ENCODE measurements around the gene STK32B. TPM values are rescaled to one million over a fixed set of nuclear protein-coding genes. Genes with fewer than 3 reads are reported as not detected.

The STK32B gene
- total RNA-seq, 1 experiment from 2014 or later = 1.1 TPM

DNA sequence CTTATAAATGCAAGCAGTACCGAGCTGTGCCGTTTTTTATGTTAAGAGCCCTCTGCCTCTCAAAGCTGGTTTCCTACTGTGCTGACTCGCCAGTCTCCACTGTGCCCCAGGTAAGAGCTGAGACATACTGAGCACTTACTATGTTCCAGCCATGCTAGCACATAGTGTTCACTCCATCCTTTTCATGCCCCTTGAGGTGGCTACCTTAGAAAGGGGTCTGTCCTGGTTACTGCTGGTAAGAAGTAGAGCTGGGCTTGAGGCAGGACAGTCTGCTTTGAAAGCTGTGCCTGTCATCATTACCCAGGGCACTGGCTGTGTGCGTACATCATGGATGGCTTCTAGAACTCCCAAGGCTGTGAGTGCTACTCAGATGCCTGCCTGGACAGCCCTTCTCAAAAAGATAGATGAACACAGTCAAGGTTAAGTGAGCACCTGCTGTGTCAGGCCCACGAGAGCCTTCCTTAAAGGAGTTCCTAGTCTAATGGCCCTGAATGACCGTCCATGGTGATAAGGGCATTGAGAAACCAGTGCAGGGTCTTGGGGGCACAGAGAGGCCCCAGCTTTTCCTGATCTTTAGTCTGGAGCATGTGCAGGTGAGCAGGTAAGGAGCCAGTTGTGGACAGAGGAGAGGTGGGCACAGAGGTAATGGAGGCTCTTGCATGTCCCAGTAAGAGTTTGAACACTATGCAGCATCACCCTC is 1.6 kb downstream of the STK32B start:
- Histone ChIP-seq H4K20me1 (ENCODE audit: low read length) (no peaks in the 10 kb centered on the region), H2AFZ (ENCODE audit: low read length) (no peak overlapping the region), H3K4me3 (ENCODE audit: low read length) (no peak overlapping the region), H3K9ac (ENCODE audit: low read length) (no peak overlapping the region), H3K79me2 (ENCODE audit: low read length) (no peaks in the 10 kb centered on the region), H3K36me3 (ENCODE audit: low read depth, low read length) (no peaks in the 10 kb centered on the region), H3K27ac (ENCODE audit: low read length) (no peak overlapping the region), H3K4me1 (ENCODE audit: insufficient read depth, low read length) (peaks cover 5% of the 10 kb centered on the region; the same call in 1 of the 2 replicates), H3K27me3 (ENCODE audit: low read length) (no peaks in the 10 kb centered on the region), H3K4me2 (ENCODE audit: low read length) (no peak overlapping the region), H3K9me3 (ENCODE audit: low read length) (no peaks in the 10 kb centered on the region), H3F3A (ENCODE audit: low read length, unreplicated experiment) (no peaks in the 10 kb centered on the region), H3K9me2 (replicated peaks; ENCODE audit: low read length) (no peaks in the 10 kb centered on the region)
- no TSS peak for BruUV-seq (replicated peaks)
- intact Hi-C loops (cut with micrococcal nuclease) = loop anchor here (5.0 kb wide), 1 partner anchor 56 kb away; no protein-coding TSS in a partner anchor
- POLR2A ChIA-PET (ENCODE audit: unreplicated experiment) = no interaction called here
- DNase-seq (peak; percentile 4), ATAC-seq (no peak)
- no peak for TF ChIP-seq EZH2phosphoT487 (IDR thresholded peaks at IDR 0.05; ENCODE audit: borderline replicate concordance, low read length)
- no peak for TF ChIP-seq CTCF (conservative IDR thresholded peaks at IDR 0.05; ENCODE audit: low read depth, low read length)
- TF ChIP-seq EZH2 (IDR thresholded peaks at IDR 0.05; ENCODE audit: low read length, unreplicated experiment) = no peak
- CTCF ChIA-PET = no interaction called here

DNA sequence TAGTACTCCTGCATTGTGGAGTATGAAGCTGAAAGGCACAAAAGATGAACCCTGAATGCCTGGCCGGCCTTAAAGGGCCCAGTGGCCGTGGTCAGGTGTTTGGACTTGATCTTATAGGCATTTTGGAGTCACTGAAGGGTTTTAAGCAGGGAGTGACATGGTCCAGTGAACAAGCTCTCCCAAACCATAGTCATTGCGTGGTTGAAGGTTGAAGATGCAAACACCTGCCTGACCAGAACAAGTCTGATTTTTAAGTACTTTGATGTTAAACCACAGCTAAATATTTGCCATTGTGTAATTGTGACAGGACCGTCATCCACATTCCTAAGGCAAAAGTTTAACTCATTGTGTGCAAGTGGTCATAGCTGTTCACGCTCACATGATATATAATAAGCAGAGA is 3.3 kb downstream of the STK32B start:
- CTCF ChIA-PET = no interaction called here
- no peak overlapping the region for H3K4me2 ChIP-seq (ENCODE audit: low read length)
- H3K79me2 ChIP-seq (ENCODE audit: low read length) = no peaks in the 10 kb centered on the region
- no peak for ATAC-seq
- TF ChIP-seq EZH2 (IDR thresholded peaks at IDR 0.05; ENCODE audit: low read length, unreplicated experiment) (no peak), EZH2phosphoT487 (IDR thresholded peaks at IDR 0.05; ENCODE audit: borderline replicate concordance, low read length) (no peak), CTCF (conservative IDR thresholded peaks at IDR 0.05; ENCODE audit: low read depth, low read length) (no peak)
- H3K27me3 ChIP-seq (ENCODE audit: low read length) = no peaks in the 10 kb centered on the region
- H4K20me1 ChIP-seq (ENCODE audit: low read length) = no peaks in the 10 kb centered on the region
- H3K36me3 ChIP-seq (ENCODE audit: low read depth, low read length) = no peaks in the 10 kb centered on the region
- intact Hi-C loops (cut with micrococcal nuclease) = loop anchor here (5.0 kb wide), 1 partner anchor 57 kb away; no protein-coding TSS in a partner anchor
- H3K9me3 ChIP-seq (ENCODE audit: low read length) = no peaks in the 10 kb centered on the region
- no TSS peak for BruUV-seq (replicated peaks)
- peaks cover 5% of the 10 kb centered on the region; the same call in 1 of the 2 replicates for H3K4me1 ChIP-seq (ENCODE audit: insufficient read depth, low read length)
- DNase-seq = peak; percentile 41
- POLR2A ChIA-PET (ENCODE audit: unreplicated experiment) = no interaction called here
- H2AFZ ChIP-seq (ENCODE audit: low read length) = no peak overlapping the region
- no peak overlapping the region for H3K4me3 ChIP-seq (ENCODE audit: low read length)
- H3K9ac ChIP-seq (ENCODE audit: low read length) = no peak overlapping the region
- no peaks in the 10 kb centered on the region for H3F3A ChIP-seq (ENCODE audit: low read length, unreplicated experiment)
- no peak overlapping the region for H3K27ac ChIP-seq (ENCODE audit: low read length)
- H3K9me2 ChIP-seq (replicated peaks; ENCODE audit: low read length) = no peaks in the 10 kb centered on the region

- ATAC-seq = no peak
- ChIA-PET CTCF (no interaction called here), POLR2A (ENCODE audit: unreplicated experiment) (no interaction called here)
- TF ChIP-seq CTCF (conservative IDR thresholded peaks at IDR 0.05; ENCODE audit: low read depth, low read length) (no peak), EZH2phosphoT487 (IDR thresholded peaks at IDR 0.05; ENCODE audit: borderline replicate concordance, low read length) (no peak), EZH2 (IDR thresholded peaks at IDR 0.05; ENCODE audit: low read length, unreplicated experiment) (no peak)
- no peaks in the 10 kb centered on the region for H4K20me1 ChIP-seq (ENCODE audit: low read length)
- no peaks in the 10 kb centered on the region for H3K36me3 ChIP-seq (ENCODE audit: low read depth, low read length)
- no peak overlapping the region for H3K27ac ChIP-seq (ENCODE audit: low read length)
- H3K4me3 ChIP-seq (ENCODE audit: low read length) = no peak overlapping the region
- no peak overlapping the region for H3K9ac ChIP-seq (ENCODE audit: low read length)
- no peaks in the 10 kb centered on the region for H3K9me2 ChIP-seq (replicated peaks; ENCODE audit: low read length)
- no peak overlapping the region for H3K4me2 ChIP-seq (ENCODE audit: low read length)
- DNase-seq = no peak
- H3K27me3 ChIP-seq (ENCODE audit: low read length) = no peaks in the 10 kb centered on the region
- BruUV-seq (replicated peaks) = no TSS peak
- no peaks in the 10 kb centered on the region for H3F3A ChIP-seq (ENCODE audit: low read length, unreplicated experiment)
- no peaks in the 10 kb centered on the region for H3K9me3 ChIP-seq (ENCODE audit: low read length)
- no peaks in the 10 kb centered on the region for H3K79me2 ChIP-seq (ENCODE audit: low read length)
- H2AFZ ChIP-seq (ENCODE audit: low read length) = no peak overlapping the region
- intact Hi-C loops (cut with micrococcal nuclease) = no loop called here
- peaks cover 5% of the 10 kb centered on the region; the same call in 1 of the 2 replicates for H3K4me1 ChIP-seq (ENCODE audit: insufficient read depth, low read length)
Observed at GRCh38 chr4:5055411-5055810, 4.1 kb downstream of the STK32B start.
